WI38 (cell line): Measurements from ENCODE around the gene FZD7.

Source experiments
- H3K4me3 ChIP-seq: 2 replicates; pipeline ENCODE4 v1.5.1; 2011; ENCODE audit warnings: low read depth, mild to moderate bottlenecking, control low read depth, low read length
- CTCF ChIP-seq: IDR thresholded peaks from 2 replicates; pipeline ENCODE4 v1.5.1; 2012; ENCODE audit warnings: low read depth, mild to moderate bottlenecking, control low read depth, low read length

Gene FZD7

GRCh38 chr2:202002381-202002780 lies 31.3 kb upstream of the FZD7 start:
- no peak for TF ChIP-seq CTCF
- H3K4me3 ChIP-seq = no peak overlapping the region

GRCh38 chr2:202005272-202005887 lies 28.3 kb upstream of the FZD7 start:
- no peak overlapping the region for H3K4me3 ChIP-seq
- no peak for TF ChIP-seq CTCF

- H3K4me3 ChIP-seq = no peak overlapping the region
- no peak for TF ChIP-seq CTCF
These were observed 27.4 kb upstream of the FZD7 start for GRCh38 chr2:202006301-202006700.

- no peak for TF ChIP-seq CTCF
These were observed 26.4 kb upstream of the FZD7 start for GRCh38 chr2:202007015-202007982.

GRCh38 chr2:202007983-202008354 lies 25.7 kb upstream of the FZD7 start:
- TF ChIP-seq CTCF = no peak
- no peak overlapping the region for H3K4me3 ChIP-seq

More at GRCh38 chr2:202007015-202007982, 26.4 kb upstream of the FZD7 start:
- H3K4me3 ChIP-seq = no peak overlapping the region

GRCh38 chr2:202009019-202009481 lies 24.6 kb upstream of the FZD7 start:
- no peak for TF ChIP-seq CTCF
- no peak overlapping the region for H3K4me3 ChIP-seq

- TF ChIP-seq CTCF = no peak
- no peak overlapping the region for H3K4me3 ChIP-seq
These were observed 24.1 kb upstream of the FZD7 start for GRCh38 chr2:202009581-202009980.
